CD14-positive monocyte (primary cell): ENCODE measurements around the gene SCAPER. TPM values are rescaled to one million over a fixed set of nuclear protein-coding genes. Genes with fewer than 3 reads are reported as not detected.
"Not testable (repeated sequence)": the region's sequence is repeated elsewhere in the genome, so short reads cannot be mapped to it uniquely, and the experiment has no call there.

Experiments
- DNase-seq, 3 donors: peaks; one replicate each; pipeline ENCODE4 v3.0.0-alpha.2; 2011 to 2022
- H2AFZ ChIP-seq: 2 replicates; pipeline ENCODE4 v1.6.0; 2012; ENCODE audit warnings: mild to moderate bottlenecking, low read depth, low read length, inconsistent platforms; ENCODE audit not compliant: insufficient read depth, poor library complexity, severe bottlenecking
- H3K27ac ChIP-seq, 2 donors: 1 replicate in 1 of 2; 2 replicates in 1 of 2; pipeline ENCODE4 v1.5.1; 2012 to 2013; ENCODE audit warnings: low read length in 2 of 2, control low read depth in 1 of 2, inconsistent platforms in 1 of 2, low read depth in 1 of 2, mild to moderate bottlenecking in 1 of 2
- H3K27me3 ChIP-seq, 2 donors: one replicate each; pipeline versions ENCODE4 v1.6.0 to v1.6.1; 2011 to 2013; ENCODE audit warnings: low read length in 2 of 2; ENCODE audit not compliant: control insufficient read depth in 2 of 2, insufficient read depth in 2 of 2
- H3K36me3 ChIP-seq, 2 donors: replicated peaks in 1 of 2; 1 replicate in 1 of 2; 2 replicates in 1 of 2; pipeline versions ENCODE4 v1.5.1 to v1.6.1; 2012 to 2013; ENCODE audit warnings: low read length in 2 of 2, control low read depth in 1 of 2, inconsistent platforms in 1 of 2, mild to moderate bottlenecking in 1 of 2; ENCODE audit not compliant: insufficient read depth in 2 of 2, control insufficient read depth in 1 of 2
- H3K4me1 ChIP-seq, 2 donors: 1 replicate in 1 of 2; 2 replicates in 1 of 2; pipeline versions ENCODE4 v1.5.1 to v1.6.1; 2012 to 2013; ENCODE audit warnings: low read length in 2 of 2, control low read depth in 1 of 2, inconsistent platforms in 1 of 2, mild to moderate bottlenecking in 1 of 2, moderate library complexity in 1 of 2; ENCODE audit not compliant: insufficient read depth in 2 of 2, control insufficient read depth in 1 of 2
- H3K4me2 ChIP-seq: replicated peaks from 2 replicates; pipeline ENCODE3; 2012; ENCODE audit warnings: low read length, moderate library complexity, mild to moderate bottlenecking; ENCODE audit not compliant: poor library complexity, severe bottlenecking; ENCODE audit errors: extremely low read depth
- H3K4me3 ChIP-seq, 3 experiments: fragments of 200-600 bp in 1 of 3; sonication (generic) in 1 of 3; replicated peaks in 1 of 3; 1 replicate in 2 of 3; 2 replicates in 1 of 3; pipeline ENCODE4 v1.5.1; 2011 to 2013; ENCODE audit warnings: low read length in 3 of 3, mild to moderate bottlenecking in 3 of 3, control low read depth in 2 of 3, low read depth in 2 of 3, inconsistent platforms in 1 of 3, moderate library complexity in 1 of 3
- H3K79me2 ChIP-seq: 2 replicates; pipeline ENCODE4 v1.6.0; 2012; ENCODE audit warnings: mild to moderate bottlenecking, control low read depth, inconsistent platforms, low read length, moderate library complexity; ENCODE audit not compliant: insufficient read depth
- H3K9ac ChIP-seq: 2 replicates; pipeline ENCODE4 v1.6.0; 2017; ENCODE audit warnings: low read length, mild to moderate bottlenecking; ENCODE audit not compliant: insufficient read depth, poor library complexity, severe bottlenecking
- H3K9me3 ChIP-seq, 2 donors: replicated peaks in 1 of 2; 1 replicate in 1 of 2; 2 replicates in 1 of 2; pipeline versions ENCODE4 v1.5.1 to v1.6.1; 2012 to 2013; ENCODE audit warnings: low read length in 2 of 2, control low read depth in 1 of 2; ENCODE audit not compliant: control insufficient read depth in 1 of 2, insufficient read depth in 1 of 2
- H4K20me1 ChIP-seq: 2 replicates; pipeline ENCODE4 v1.6.0; 2012; ENCODE audit warnings: mild to moderate bottlenecking, low read length, control low read depth, moderate library complexity; ENCODE audit not compliant: insufficient read depth
- H3K27ac Mint-ChIP-seq, 7 donors: one replicate each; pipeline ENCODE4 v1.8.0; 2020; ENCODE audit warnings: mild to moderate bottlenecking in 7 of 7, mixed read lengths in 7 of 7, moderate library complexity in 6 of 7, inconsistent platforms in 2 of 7
- H3K27me3 Mint-ChIP-seq, 3 donors: one replicate each; pipeline ENCODE4 v1.8.0; 2021 to 2022; ENCODE audit warnings: low read depth in 3 of 3, mild to moderate bottlenecking in 3 of 3, mixed read lengths in 3 of 3, moderate library complexity in 3 of 3, inconsistent platforms in 1 of 3
- H3K36me3 Mint-ChIP-seq, 2 donors: one replicate each; pipeline ENCODE4 v1.8.0; 2020; ENCODE audit warnings: mixed read lengths in 2 of 2, inconsistent platforms in 1 of 2, mild to moderate bottlenecking in 1 of 2
- H3K4me1 Mint-ChIP-seq: one replicate; pipeline ENCODE4 v1.8.0; 2020; ENCODE audit warnings: mild to moderate bottlenecking, mixed read lengths
- H3K4me3 Mint-ChIP-seq, 2 donors: one replicate each; pipeline ENCODE4 v1.8.0; 2020; ENCODE audit warnings: mild to moderate bottlenecking in 2 of 2, mixed read lengths in 2 of 2, moderate library complexity in 1 of 2
- H3K9me3 Mint-ChIP-seq, 7 donors: one replicate each; pipeline ENCODE4 v1.8.0; 2020 to 2022; ENCODE audit warnings: mixed read lengths in 7 of 7, mild to moderate bottlenecking in 6 of 7, moderate library complexity in 6 of 7, inconsistent platforms in 2 of 7
- WGBS: methylation state at CpG from one replicate; pipeline ENCODE4 v1.1.5; 2013; ENCODE audit warnings: missing lambda C conversion rate; ENCODE audit not compliant: insufficient coverage; 5-methylcytosine and 5-hydroxymethylcytosine counted together
- intact Hi-C, 2 donors: fragments of 100-400 bp; cut with micrococcal nuclease; formaldehyde crosslinking; loops; one replicate each; pipeline versions ENCODE4 v1.15.0 to v1.15.1; 2023
- polyA plus RNA-seq, 3 donors: library from polyadenylated mRNA; depleted of rRNA in 1 of 3; unstranded in 2 of 3; stranded (reverse) in 1 of 3; fragments of 300-500 nt in 2 of 3; fragments of >200 nt in 1 of 3; fragmentation: Illumina TruSeq in 2 of 3; gene quantifications; 1 replicate in 2 of 3; 2 replicates in 1 of 3; pipeline ENCODE4 v1.2.3, GENCODE V29; 2012 to 2021
- TF ChIP-seq, protein P1 (sequence below): fragments of 200-600 bp; IDR thresholded peaks from one replicate; pipeline ENCODE4 v1.8.0; 2022; ENCODE audit warnings: antibody characterized with exemption, mild to moderate bottlenecking

SCAPER gene
- polyA plus RNA-seq, 3 donors, result 2.5 to 5.4 (median 4.2) TPM

- Histone ChIP-seq H3K9ac (no peak overlapping the region), H4K20me1 (no peaks in the 10 kb centered on the region), H3K36me3 (peaks cover 0 to 5% of the 10 kb centered on the region in 2 donors), H3K4me3 (no peak overlapping the region), H3K9me3 (no peaks in the 10 kb centered on the region), H3K27ac (no peak overlapping the region), H3K27me3 (no peaks in the 10 kb centered on the region), H2AFZ (no peak overlapping the region), H3K79me2 (no peaks in the 10 kb centered on the region), H3K4me2 (no peak overlapping the region), H3K4me1 (no peaks in the 10 kb centered on the region)
- 100% methylated on average over 1 of the region's 1 CpG for whole genome bisulfite sequencing
- H3K4me3 Mint-ChIP-seq, result no peak overlapping the region
- H3K9me3 Mint-ChIP-seq, result peaks cover 1 to 5% (median 3%) of the 10 kb centered on the region in 7 donors
- no peaks in the 10 kb centered on the region for H3K4me1 Mint-ChIP-seq
- intact Hi-C loops, result no loop called here
- peaks cover 30 to 33% of the 10 kb centered on the region in 2 donors for H3K36me3 Mint-ChIP-seq
- no peak overlapping the region for H3K27ac Mint-ChIP-seq
- no peaks in the 10 kb centered on the region for H3K27me3 Mint-ChIP-seq
- DNase-seq, result no peak
- TF ChIP-seq, protein P1, sequence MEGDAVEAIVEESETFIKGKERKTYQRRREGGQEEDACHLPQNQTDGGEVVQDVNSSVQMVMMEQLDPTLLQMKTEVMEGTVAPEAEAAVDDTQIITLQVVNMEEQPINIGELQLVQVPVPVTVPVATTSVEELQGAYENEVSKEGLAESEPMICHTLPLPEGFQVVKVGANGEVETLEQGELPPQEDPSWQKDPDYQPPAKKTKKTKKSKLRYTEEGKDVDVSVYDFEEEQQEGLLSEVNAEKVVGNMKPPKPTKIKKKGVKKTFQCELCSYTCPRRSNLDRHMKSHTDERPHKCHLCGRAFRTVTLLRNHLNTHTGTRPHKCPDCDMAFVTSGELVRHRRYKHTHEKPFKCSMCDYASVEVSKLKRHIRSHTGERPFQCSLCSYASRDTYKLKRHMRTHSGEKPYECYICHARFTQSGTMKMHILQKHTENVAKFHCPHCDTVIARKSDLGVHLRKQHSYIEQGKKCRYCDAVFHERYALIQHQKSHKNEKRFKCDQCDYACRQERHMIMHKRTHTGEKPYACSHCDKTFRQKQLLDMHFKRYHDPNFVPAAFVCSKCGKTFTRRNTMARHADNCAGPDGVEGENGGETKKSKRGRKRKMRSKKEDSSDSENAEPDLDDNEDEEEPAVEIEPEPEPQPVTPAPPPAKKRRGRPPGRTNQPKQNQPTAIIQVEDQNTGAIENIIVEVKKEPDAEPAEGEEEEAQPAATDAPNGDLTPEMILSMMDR, result no peak
Measured at GRCh38 chr15:76432604-76433003, 472.5 kb downstream of the SCAPER start.

DNA sequence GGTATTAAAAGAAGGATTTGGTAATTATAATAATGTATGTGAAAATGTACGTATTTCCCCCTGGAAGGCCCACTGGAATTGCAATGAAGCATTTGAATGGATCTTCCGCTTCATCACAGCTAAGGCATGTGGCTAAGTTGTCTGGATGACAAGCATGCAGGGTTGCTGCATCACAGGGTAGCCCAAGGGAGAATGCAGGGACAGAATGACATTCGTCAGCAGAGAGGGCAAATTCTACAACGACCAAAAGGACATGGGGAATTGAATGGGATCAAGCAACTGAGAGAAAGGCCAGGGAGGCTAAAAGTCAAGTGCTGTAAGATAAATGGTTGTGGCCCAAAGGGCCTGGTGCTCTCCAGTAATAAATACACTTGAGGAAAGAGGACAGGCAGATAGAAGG is 473.2 kb downstream of the SCAPER start:
- no peak overlapping the region for H3K9ac ChIP-seq
- no peaks in the 10 kb centered on the region for H3K79me2 ChIP-seq
- intact Hi-C loops, result no loop called here
- Mint-ChIP-seq H3K4me3 (no peak overlapping the region), H3K27me3 (no peaks in the 10 kb centered on the region), H3K36me3 (peaks cover 34% of the 10 kb centered on the region in 2 donors), H3K9me3 (peaks cover 2 to 10% (median 4%) of the 10 kb centered on the region in 7 donors), H3K4me1 (no peaks in the 10 kb centered on the region), H3K27ac (no peak overlapping the region)
- no peak overlapping the region for H3K4me2 ChIP-seq
- no peaks in the 10 kb centered on the region for H3K27me3 ChIP-seq
- 90% methylated on average over 4 of the region's 4 CpGs for WGBS
- TF ChIP-seq, protein P1, result no peak
- H4K20me1 ChIP-seq, result no peaks in the 10 kb centered on the region
- DNase-seq, result no peak
- H3K4me1 ChIP-seq, result no peaks in the 10 kb centered on the region
- peaks cover 0 to 5% of the 10 kb centered on the region in 2 donors for H3K36me3 ChIP-seq
- H2AFZ ChIP-seq, result no peak overlapping the region
- no peak overlapping the region for H3K27ac ChIP-seq
- H3K4me3 ChIP-seq, result no peak overlapping the region
- no peaks in the 10 kb centered on the region for H3K9me3 ChIP-seq

DNA sequence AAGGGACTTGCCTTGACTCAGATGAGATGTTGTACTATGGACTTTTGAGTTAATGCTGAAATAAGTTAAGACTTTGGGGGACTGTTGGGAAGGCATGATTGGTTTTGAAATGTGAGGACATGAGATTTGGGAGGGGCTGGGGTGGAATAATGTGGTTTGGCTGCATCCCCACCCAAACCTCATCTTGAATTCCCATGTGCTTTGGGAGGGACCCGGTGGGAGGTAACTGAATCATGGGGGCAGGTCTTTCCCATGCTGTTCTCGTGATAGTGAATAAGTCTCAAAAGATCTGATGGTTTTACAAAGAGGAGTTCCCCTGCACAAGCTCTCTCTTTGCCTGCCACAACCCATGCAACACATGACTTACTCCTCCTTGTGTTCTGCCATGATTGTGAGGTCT is 474.4 kb downstream of the SCAPER start:
- peaks cover 45% of the 10 kb centered on the region in 2 donors for H3K36me3 Mint-ChIP-seq
- H3K36me3 ChIP-seq, H3K9me3 ChIP-seq, H4K20me1 ChIP-seq, H3K4me1 Mint-ChIP-seq, H3K27ac ChIP-seq, H3K4me3 Mint-ChIP-seq, H3K4me1 ChIP-seq, intact Hi-C loops, H3K4me2 ChIP-seq, H3K79me2 ChIP-seq, H3K27me3 ChIP-seq, DNase-seq, H3K27me3 Mint-ChIP-seq, H2AFZ ChIP-seq, H3K27ac Mint-ChIP-seq, H3K4me3 ChIP-seq, H3K9ac ChIP-seq: not testable (repeated sequence)
- no CpG with 5 or more reads among the region's 2 CpGs for WGBS
- H3K9me3 Mint-ChIP-seq, result peaks cover 8 to 18% (median 14%) of the 10 kb centered on the region in 7 donors
